Brain microvascular endothelial cell (primary cell): ENCODE measurements around the gene CLDN5.
A peak's percentile ranks its signal among the peaks of the same experiment; 100 is the strongest.

Experiments
- DNase-seq: peaks from one replicate; pipeline ENCODE4 v3.0.0-alpha.2; 2020
- H3K27ac ChIP-seq: fragments of 250-450 bp; sonication (Bioruptor Pico); 2 replicates; pipeline ENCODE4 v1.5.1; 2020; ENCODE audit warnings: mild to moderate bottlenecking, moderate library complexity
- H3K27me3 ChIP-seq: fragments of 250-450 bp; sonication (Bioruptor Pico); replicated peaks from 2 replicates; pipeline ENCODE4 v1.5.1; 2020; ENCODE audit warnings: mild to moderate bottlenecking
- H3K36me3 ChIP-seq: fragments of 250-450 bp; sonication (Bioruptor Pico); replicated peaks from 2 replicates; pipeline ENCODE4 v1.5.1; 2020; ENCODE audit warnings: mild to moderate bottlenecking
- H3K4me3 ChIP-seq: 2 replicates; pipeline ENCODE4 v1.5.1; 2011; ENCODE audit warnings: low read depth, mild to moderate bottlenecking, control low read depth, low read length, moderate library complexity
- CTCF ChIP-seq: IDR thresholded peaks from 2 replicates; pipeline ENCODE4 v1.5.1; 2011; ENCODE audit warnings: low read depth, mild to moderate bottlenecking, moderate library complexity, low read length, control low read depth, inconsistent platforms; ENCODE audit errors: missing control alignments
- in situ Hi-C: cut with HindIII; loops from 2 replicates; pipeline ENCODE4 v1.10.0; 2017; ENCODE audit warnings: low sequenced_read_pairs, low pct_ligation_motif_present

Gene CLDN5

GRCh38 chr22:19527861-19528417 lies 3.7 kb upstream of the CLDN5 start:
- in situ Hi-C loops: no loop called here
- Histone ChIP-seq H3K4me3 (no peak overlapping the region), H3K27me3 (peaks cover 8% of the 10 kb centered on the region), H3K27ac (no peak overlapping the region), H3K36me3 (no peaks in the 10 kb centered on the region)
- no peak for TF ChIP-seq CTCF
- DNase-seq: peak; percentile 33

GRCh38 chr22:19527321-19527721 lies 3.1 kb upstream of the CLDN5 start:
- no peaks in the 10 kb centered on the region for H3K36me3 ChIP-seq
- in situ Hi-C loops: no loop called here
- no peak for DNase-seq
- no peak overlapping the region for H3K27ac ChIP-seq
- TF ChIP-seq CTCF: no peak
- peaks cover 8% of the 10 kb centered on the region for H3K27me3 ChIP-seq
- H3K4me3 ChIP-seq: no peak overlapping the region

- in situ Hi-C loops: no loop called here
- H3K27ac ChIP-seq: no peak overlapping the region
- no peaks in the 10 kb centered on the region for H3K36me3 ChIP-seq
- H3K27me3 ChIP-seq: peaks cover 8% of the 10 kb centered on the region
- TF ChIP-seq CTCF: no peak
- H3K4me3 ChIP-seq: no peak overlapping the region
- DNase-seq: no peak
These were observed 2.5 kb upstream of the CLDN5 start for GRCh38 chr22:19526702-19527111.

GRCh38 chr22:19526076-19526701 lies 2.0 kb upstream of the CLDN5 start:
- Histone ChIP-seq H3K36me3 (no peaks in the 10 kb centered on the region), H3K4me3 (no peak overlapping the region), H3K27ac (no peak overlapping the region), H3K27me3 (peaks cover 8% of the 10 kb centered on the region)
- DNase-seq: no peak
- no peak for TF ChIP-seq CTCF
- in situ Hi-C loops: no loop called here

- in situ Hi-C loops: no loop called here
- H3K27ac ChIP-seq: no peak overlapping the region
- DNase-seq: no peak
- TF ChIP-seq CTCF: no peak
- peaks cover 8% of the 10 kb centered on the region for H3K27me3 ChIP-seq
- no peaks in the 10 kb centered on the region for H3K36me3 ChIP-seq
- no peak overlapping the region for H3K4me3 ChIP-seq
These were observed 1.5 kb upstream of the CLDN5 start for GRCh38 chr22:19525666-19526065.
